H1 (cell line): ENCODE data around the gene FBH1. TPM values are rescaled to one million over a fixed set of nuclear protein-coding genes. Genes with fewer than 3 reads are reported as not detected.

ENCODE experiments used
- CTCF ChIA-PET: fragments of 300-600 bp; sonication (Branson Sonifier 250); formaldehyde crosslinking; loops from one replicate; lab custom pipeline; 2021; ENCODE audit not compliant: partially characterized antibody; lab: Charles Lee
- POLR2A ChIA-PET: fragments of 300-600 bp; sonication (Branson Sonifier 250); formaldehyde crosslinking; loops from one replicate; lab custom pipeline; 2021; ENCODE audit warnings: inconsistent platforms; ENCODE audit not compliant: partially characterized antibody; lab: Charles Lee
- DNase-seq, 2 experiments: peaks; one replicate each; pipeline versions ENCODE4 v3.0.0 to v3.0.0-alpha.2; 2010 to 2022; ENCODE audit warnings: low spot score in 2 of 2, low read depth in 1 of 2, mixed read lengths in 1 of 2
- FAIRE-seq: peaks from 2 replicates; lab custom pipeline; 2011; peaks lifted over from hg19 to GRCh38; lab: Jason Lieb, UNC
- H2AFZ ChIP-seq: 2 replicates; pipeline ENCODE4 v1.8.1; 2012; ENCODE audit warnings: low read length, inconsistent platforms
- H2AK5ac ChIP-seq: 2 replicates; pipeline ENCODE4 v1.6.1; 2013; ENCODE audit warnings: low read depth, low read length
- H2BK120ac ChIP-seq: replicated peaks from 2 replicates; pipeline ENCODE3; 2013; ENCODE audit warnings: low read depth, low read length, inconsistent platforms
- H2BK12ac ChIP-seq: 2 replicates; pipeline ENCODE4 v1.6.1; 2013; ENCODE audit warnings: low read depth, low read length
- H2BK15ac ChIP-seq: 2 replicates; pipeline ENCODE4 v1.6.1; 2013; ENCODE audit warnings: low read length
- H2BK20ac ChIP-seq: 2 replicates; pipeline ENCODE4 v1.6.1; 2013; ENCODE audit warnings: low read length
- H2BK5ac ChIP-seq: 2 replicates; pipeline ENCODE4 v1.6.1; 2013; ENCODE audit warnings: low read depth, low read length
- H3K14ac ChIP-seq: 2 replicates; pipeline ENCODE4 v1.6.1; 2013; ENCODE audit warnings: inconsistent platforms; ENCODE audit not compliant: insufficient read length
- H3K18ac ChIP-seq: 2 replicates; pipeline ENCODE4 v1.6.1; 2013; ENCODE audit warnings: low read length; ENCODE audit errors: extremely low read depth
- H3K23ac ChIP-seq: 2 replicates; pipeline ENCODE4 v1.6.1; 2013; ENCODE audit warnings: inconsistent platforms; ENCODE audit not compliant: insufficient read length
- H3K23me2 ChIP-seq: 2 replicates; pipeline ENCODE4 v1.6.1; 2013; ENCODE audit warnings: low read depth, low read length
- H3K27ac ChIP-seq: 2 replicates; pipeline ENCODE4 v1.6.1; 2011; ENCODE audit warnings: low read depth, low read length, inconsistent platforms
- H3K27me3 ChIP-seq, 4 experiments: replicated peaks in 1 of 4; 1 replicate in 1 of 4; 2 replicates in 3 of 4; pipeline versions ENCODE4 v1.6.1 to v1.8.1; 2011 to 2013; ENCODE audit warnings: low read length in 3 of 4, mild to moderate bottlenecking in 3 of 4, inconsistent platforms in 2 of 4, mixed read lengths in 2 of 4, moderate library complexity in 1 of 4; ENCODE audit not compliant: control insufficient read depth in 3 of 4, insufficient read depth in 3 of 4; ENCODE audit errors: extremely low read depth in 1 of 4
- H3K36me3 ChIP-seq, 4 experiments: 2 replicates each; pipeline versions ENCODE4 v1.6.1 to v1.8.1; 2011 to 2013; ENCODE audit warnings: mild to moderate bottlenecking in 4 of 4, low read length in 3 of 4, moderate library complexity in 2 of 4, control low read depth in 1 of 4, inconsistent platforms in 1 of 4; ENCODE audit not compliant: insufficient read depth in 4 of 4, control insufficient read depth in 2 of 4
- H3K4ac ChIP-seq: replicated peaks from 2 replicates; pipeline ENCODE3; 2013; ENCODE audit warnings: low read length, low read depth, mixed read lengths, inconsistent platforms; ENCODE audit not compliant: insufficient read length
- H3K4me1 ChIP-seq, 4 experiments: replicated peaks in 1 of 4; 1 replicate in 1 of 4; 2 replicates in 3 of 4; pipeline versions ENCODE4 v1.6.1 to v1.8.1; 2011 to 2013; ENCODE audit warnings: low read length in 3 of 4, inconsistent platforms in 2 of 4, mixed read lengths in 1 of 4; ENCODE audit not compliant: insufficient read depth in 4 of 4, control insufficient read depth in 3 of 4
- H3K4me2 ChIP-seq, 2 experiments: 2 replicates each; pipeline versions ENCODE4 v1.6.1 to v1.8.1; 2011 to 2013; ENCODE audit warnings: low read depth in 2 of 2, low read length in 2 of 2, control low read depth in 1 of 2, inconsistent platforms in 1 of 2, mild to moderate bottlenecking in 1 of 2; ENCODE audit not compliant: insufficient read depth in 1 of 2
- H3K4me3 ChIP-seq, 4 experiments: fragments of 200-600, 300-600 bp in 1 of 4; sonication (generic), shearing (Covaris generic), sonication (Bioruptor Twin) in 1 of 4; 2 replicates each; pipeline versions ENCODE4 v1.5.1 to v1.8.1; 2011 to 2016; ENCODE audit warnings: low read length in 4 of 4, low read depth in 3 of 4, control low read depth in 2 of 4, inconsistent platforms in 2 of 4, mild to moderate bottlenecking in 2 of 4, mixed read lengths in 1 of 4, moderate library complexity in 1 of 4; ENCODE audit not compliant: insufficient read depth in 2 of 4; ENCODE audit errors: extremely low read depth in 1 of 4
- H3K56ac ChIP-seq: replicated peaks from 2 replicates; pipeline ENCODE3; 2013; ENCODE audit warnings: low read depth, mild to moderate bottlenecking, mixed read lengths, low read length, inconsistent platforms; ENCODE audit not compliant: insufficient read length
- H3K79me1 ChIP-seq: 2 replicates; pipeline ENCODE4 v1.6.1; 2013; ENCODE audit warnings: low read depth, low read length, control low read depth
- H3K79me2 ChIP-seq, 2 experiments: 2 replicates each; pipeline versions ENCODE4 v1.6.1 to v1.8.1; 2012 to 2013; ENCODE audit warnings: low read length in 2 of 2, mild to moderate bottlenecking in 2 of 2, inconsistent platforms in 1 of 2; ENCODE audit not compliant: insufficient read depth in 2 of 2, control insufficient read depth in 1 of 2
- H3K9ac ChIP-seq, 4 experiments: replicated peaks in 1 of 4; 1 replicate in 1 of 4; 2 replicates in 3 of 4; pipeline versions ENCODE4 v1.6.1 to v1.8.1; 2011 to 2013; ENCODE audit warnings: low read depth in 3 of 4, low read length in 3 of 4, control low read depth in 2 of 4, mild to moderate bottlenecking in 2 of 4, moderate library complexity in 2 of 4, inconsistent platforms in 1 of 4; ENCODE audit errors: extremely low read depth in 1 of 4
- H3K9me3 ChIP-seq, 2 experiments: 2 replicates each; pipeline versions ENCODE4 v1.6.1 to v1.8.1; 2012 to 2013; ENCODE audit warnings: mild to moderate bottlenecking in 2 of 2, moderate library complexity in 2 of 2, control low read depth in 1 of 2, inconsistent platforms in 1 of 2, low read depth in 1 of 2, low read length in 1 of 2, mixed read lengths in 1 of 2; ENCODE audit not compliant: insufficient read depth in 2 of 2
- H4K20me1 ChIP-seq, 2 experiments: replicated peaks in 1 of 2; 2 replicates each; pipeline versions ENCODE3 to v1.8.1; 2011 to 2013; ENCODE audit warnings: inconsistent platforms in 2 of 2, low read length in 2 of 2, mild to moderate bottlenecking in 1 of 2; ENCODE audit not compliant: insufficient read depth in 2 of 2, control insufficient read depth in 1 of 2
- H4K5ac ChIP-seq: 2 replicates; pipeline ENCODE4 v1.6.1; 2013; ENCODE audit warnings: low read length, low read depth, mixed read lengths, inconsistent platforms; ENCODE audit not compliant: insufficient read length
- H4K8ac ChIP-seq: 2 replicates; pipeline ENCODE4 v1.8.0; 2013; ENCODE audit warnings: mild to moderate bottlenecking, moderate library complexity, low read length, inconsistent platforms; ENCODE audit not compliant: insufficient read depth; ENCODE audit errors: extremely low read depth
- H4K91ac ChIP-seq: replicated peaks from 2 replicates; pipeline ENCODE3; 2013; ENCODE audit warnings: low read length, mixed read lengths, inconsistent platforms; ENCODE audit not compliant: insufficient read length
- ASH2L ChIP-seq: fragments of 200-600, 300-600 bp; sonication (generic); IDR thresholded peaks from one replicate; pipeline ENCODE4 v1.7.1; 2017; ENCODE audit warnings: low read length
- BACH1 ChIP-seq: IDR thresholded peaks from 2 replicates; pipeline ENCODE4 v1.6.1; 2012; ENCODE audit warnings: low read length, improper control_type of control experiment
- BCL11A ChIP-seq, 2 experiments: IDR thresholded peaks; one replicate each; pipeline ENCODE4 v1.6.1; 2011; ENCODE audit warnings: low read depth in 2 of 2, low read length in 2 of 2, mild to moderate bottlenecking in 2 of 2
- CBX5 ChIP-seq: fragments of 300-800, 300-1000 bp; sonication (generic); IDR thresholded peaks from 2 replicates; pipeline ENCODE4 v1.7.1; 2016; ENCODE audit warnings: antibody characterized with exemption, low read length, low read depth
- EP300 ChIP-seq, 2 experiments: IDR thresholded peaks; 1 replicate in 1 of 2; 2 replicates in 1 of 2; pipeline ENCODE4 v1.6.1; 2011 to 2012; ENCODE audit warnings: low read depth in 2 of 2, low read length in 2 of 2, mild to moderate bottlenecking in 2 of 2, borderline replicate concordance in 1 of 2, inconsistent platforms in 1 of 2, moderate library complexity in 1 of 2
- JUND ChIP-seq: IDR thresholded peaks from 2 replicates; pipeline ENCODE4 v1.6.1; 2011; ENCODE audit warnings: mild to moderate bottlenecking, improper control_type of control experiment, low read length
- NANOG ChIP-seq: IDR thresholded peaks from 2 replicates; pipeline ENCODE4 v1.6.1; 2011; ENCODE audit warnings: low read length, low read depth, mild to moderate bottlenecking, inconsistent platforms; ENCODE audit not compliant: insufficient read depth, poor library complexity, severe bottlenecking
- POLR2AphosphoS5 ChIP-seq: IDR thresholded peaks from 2 replicates; pipeline ENCODE4 v1.6.1; 2011; ENCODE audit warnings: low read depth, low read length
- SAP30 ChIP-seq: fragments of 300-600 bp; sonication (generic); IDR thresholded peaks from 2 replicates; pipeline ENCODE4 v1.7.1; 2012; ENCODE audit warnings: low read length, moderate library complexity, mild to moderate bottlenecking, inconsistent platforms; ENCODE audit not compliant: insufficient read depth, insufficient replicate concordance
- SIRT6 ChIP-seq: IDR thresholded peaks from one replicate; pipeline ENCODE4 v1.7.1; 2012; ENCODE audit warnings: low read length, inconsistent platforms
- SP1 ChIP-seq: IDR thresholded peaks from 2 replicates; pipeline ENCODE4 v1.6.1; 2011; ENCODE audit warnings: low read depth, low read length
- SP2 ChIP-seq: IDR thresholded peaks from 2 replicates; pipeline ENCODE4 v1.6.1; 2012; ENCODE audit warnings: mild to moderate bottlenecking, low read length, inconsistent platforms
- TBP ChIP-seq: IDR thresholded peaks from 2 replicates; pipeline ENCODE4 v1.6.1; 2011; ENCODE audit warnings: low read depth, low read length, improper control_type of control experiment
- WGBS, 2 experiments: shearing (Covaris generic) in 1 of 2; methylation state at CpG; one replicate each; pipeline versions ENCODE4 v1.1.6 to v1.1.7; 2013 to 2015; ENCODE audit warnings: low lambda C conversion rate in 2 of 2, mixed read lengths in 2 of 2, inconsistent platforms in 1 of 2, low coverage in 1 of 2, missing lambda C conversion rate in 1 of 2; ENCODE audit not compliant: insufficient replicate concordance in 2 of 2, insufficient coverage in 1 of 2, insufficient read length in 1 of 2; ENCODE audit errors: extremely low coverage in 1 of 2, missing lambda C conversion rate in 1 of 2; 5-methylcytosine and 5-hydroxymethylcytosine counted together
- polyA plus RNA-seq, 7 experiments: library from polyadenylated mRNA; depleted of rRNA in 3 of 7; stranded (reverse) in 5 of 7; unstranded in 2 of 7; fragments of >200 nt in 5 of 7; fragments of 200-250 nt in 2 of 7; gene quantifications; 1 replicate in 5 of 7; 2 replicates in 1 of 7; 4 replicates in 1 of 7; pipeline versions ENCODE4 v1.2.1 to v1.2.3, GENCODE V29; 2011 to 2013; ENCODE audit warnings: missing spikeins in 2 of 7, mixed read lengths in 2 of 7
- total RNA-seq: library from RNA; stranded (reverse); fragmentation: NEBNext Ultra II Directional; extraction: Animal tissue kit (Norgen Biotek cat#: 25700); gene quantifications from 2 replicates; pipeline ENCODE4 v1.2.1, GENCODE V29; 2021

FBH1 gene
- total and polyA plus RNA-seq, 2 of the 8 experiments (the other 6 are each of a cell fraction or from before 2014, with no cell fraction given), result 31.1 to 51.8 TPM

DNA sequence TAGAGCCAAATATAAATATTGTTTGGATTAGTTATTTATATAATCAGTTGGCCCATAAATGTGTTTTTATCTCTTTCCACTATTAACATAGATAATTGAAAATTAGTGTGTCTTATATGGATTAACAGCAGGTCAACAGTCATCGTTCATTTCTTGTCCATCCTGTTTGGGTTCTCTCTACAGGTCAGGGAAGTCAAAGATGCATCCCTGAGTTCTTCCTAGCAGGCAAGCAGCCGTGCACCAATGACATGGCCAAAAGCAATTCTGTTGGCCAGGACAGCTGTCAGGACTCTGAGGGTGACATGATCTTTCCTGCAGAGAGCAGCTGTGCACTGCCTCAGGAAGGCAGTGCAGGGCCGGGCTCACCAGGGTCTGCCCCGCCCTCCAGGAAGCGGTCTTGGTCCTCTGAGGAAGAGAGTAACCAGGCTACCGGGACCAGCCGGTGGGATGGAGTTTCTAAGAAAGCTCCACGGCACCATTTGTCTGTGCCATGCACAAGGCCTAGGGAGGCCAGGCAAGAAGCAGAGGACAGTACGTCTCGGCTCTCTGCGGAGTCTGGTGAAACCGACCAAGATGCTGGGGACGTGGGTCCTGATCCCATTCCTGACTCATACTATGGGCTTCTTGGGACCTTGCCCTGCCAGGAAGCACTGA lies 15.9 kb downstream of the FBH1 start:
- no peak overlapping the region for H2AFZ ChIP-seq
- no peak overlapping the region for H4K5ac ChIP-seq
- no peak overlapping the region for H3K23ac ChIP-seq
- no peak overlapping the region for H2BK5ac ChIP-seq
- H3K9ac ChIP-seq, result no peak overlapping the region
- H3K27ac ChIP-seq, result no peak overlapping the region
- H2BK12ac ChIP-seq, result no peak overlapping the region
- H2BK15ac ChIP-seq, result no peak overlapping the region
- CTCF ChIA-PET, result no interaction called here
- no peaks in the 10 kb centered on the region for H3K9me3 ChIP-seq
- no peak overlapping the region for H3K18ac ChIP-seq
- DNase-seq, result no peak
- peaks cover 4 to 11% of the 10 kb centered on the region in 2 experiments for H4K20me1 ChIP-seq
- no peak overlapping the region for H2BK20ac ChIP-seq
- H3K4me1 ChIP-seq, result no peaks in the 10 kb centered on the region
- H3K4me2 ChIP-seq, result no peak overlapping the region
- WGBS, 2 experiments, result 95% methylated on average over 13 of the region's 13 CpGs; no CpG with 5 or more reads in 1 of the 2 experiments
- no peaks in the 10 kb centered on the region for H3K27me3 ChIP-seq
- no peak overlapping the region for H4K91ac ChIP-seq
- no peak for FAIRE-seq
- no peak overlapping the region for H3K4ac ChIP-seq
- no peak overlapping the region for H3K14ac ChIP-seq
- no peak overlapping the region for H4K8ac ChIP-seq
- no peaks in the 10 kb centered on the region for H3K23me2 ChIP-seq
- no peak overlapping the region for H2AK5ac ChIP-seq
- H3K4me3 ChIP-seq, result no peak overlapping the region
- H3K56ac ChIP-seq, result no peak overlapping the region
- POLR2A ChIA-PET, result no interaction called here
- no peak overlapping the region for H2BK120ac ChIP-seq
- peaks cover 0 to 14% of the 10 kb centered on the region in 2 experiments; a peak in 2 of 4 replicates for H3K79me2 ChIP-seq
- no peaks in the 10 kb centered on the region; the same call in 1 of the 2 replicates for H3K79me1 ChIP-seq
- peaks cover 6 to 28% (median 18%) of the 10 kb centered on the region in 4 experiments; a peak in 6 of 8 replicates for H3K36me3 ChIP-seq
- TF ChIP-seq JUND (no peak), BCL11A (IDR thresholded peaks at IDR 0.05; ENCODE audit: low read depth in 2 of 2, low read length in 2 of 2) (no peak), EP300 (IDR thresholded peaks at IDR 0.05; ENCODE audit: borderline replicate concordance in 1 of 2, low read depth in 2 of 2, low read length in 2 of 2) (no peak), BACH1 (no peak), NANOG (no peak), SAP30 (no peak), ASH2L (no peak), SP1 (no peak), CBX5 (no peak), TBP (no peak), SIRT6 (no peak), SP2 (no peak), POLR2AphosphoS5 (no peak)
